Mesenteric fat pad (tissue), 1 donor: ENCODE results near the gene ZNF85. TPM values are rescaled to one million over a fixed set of nuclear protein-coding genes. Genes with fewer than 3 reads are reported as not detected.
"Not testable (repeated sequence)": the region's sequence is repeated elsewhere in the genome, so short reads cannot be mapped to it uniquely, and the experiment has no call there.

Source experiments
- DNase-seq: peaks from one replicate; pipeline ENCODE4 v3.0.0-alpha.2; 2020; ENCODE audit warnings: low spot score
- long read RNA-seq: library from polyadenylated mRNA; unstranded; transcript quantifications from one replicate; pipeline ENCODE4 v2.0.0, GENCODE V29; 2020
- total RNA-seq: library from RNA; stranded (reverse); fragmentation: NEBNext Ultra II Directional; extraction: Animal tissue kit (Norgen Biotek cat#: 25700); gene quantifications from one replicate; pipeline ENCODE4 v1.2.1, GENCODE V29; 2021
- donor health status: DM: yes; HTN: yes; CAD: no.

ZNF85 gene
- total RNA-seq = 2.8 TPM
- long read RNA-seq, partial matches to known transcripts = 0 of 3 reads
- long read RNA-seq, other reads (novel, unspliced or antisense) = 1 of 3 reads

- DNase-seq = peak; percentile 93
Measured at GRCh38 chr19:20923077-20923871, at the start of gene ZNF85. TSS of gene ZNF85 (plus strand) at chr19:20923251. CDS start at chr19:20923401, 150 bp downstream.

GRCh38 chr19:20879501-20879900 lies 43.5 kb upstream of the ZNF85 start:
- no peak for DNase-seq

DNA sequence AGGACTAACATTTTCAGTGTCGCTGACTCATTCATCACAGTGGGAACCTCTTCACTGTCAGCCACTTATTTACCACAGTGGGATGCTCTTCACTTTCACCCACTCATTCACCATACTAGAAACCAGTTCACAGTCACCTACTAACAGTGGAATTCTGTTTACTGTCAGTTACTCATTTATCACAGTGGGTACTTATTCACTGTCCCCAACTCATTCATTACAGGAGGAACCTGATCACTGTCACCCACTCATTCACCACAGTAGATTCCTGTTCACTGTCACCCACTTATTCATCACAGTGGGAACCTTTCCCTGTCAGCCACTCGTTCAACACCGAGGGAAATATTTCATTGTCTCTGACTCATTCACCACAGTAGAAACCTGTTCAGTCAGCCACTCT lies 10.1 kb upstream of the ZNF85 start:
- DNase-seq = no peak

DNA sequence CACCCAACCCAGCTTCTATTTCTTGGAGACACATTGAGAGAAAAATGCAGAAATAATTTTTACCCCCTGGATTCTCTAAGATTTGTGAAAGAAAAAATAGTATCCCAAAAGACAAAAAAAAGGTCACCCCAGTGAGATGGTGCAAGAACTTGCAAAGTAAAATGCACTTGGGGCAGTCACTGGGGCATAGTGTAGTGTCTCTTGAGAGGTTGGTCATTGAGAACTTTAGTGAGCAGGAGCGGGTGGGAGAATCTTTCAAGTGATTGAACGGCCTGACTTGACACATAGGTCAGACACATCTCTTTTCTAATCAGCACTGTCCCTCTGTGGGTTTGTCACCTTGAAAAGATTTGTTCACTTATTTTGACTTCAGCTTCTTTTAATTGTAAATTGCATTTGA lies 2.4 kb downstream of the ZNF85 start:
- no peak for DNase-seq

- DNase-seq = no peak
Measured at GRCh38 chr19:20926796-20927195, 3.7 kb downstream of the ZNF85 start.

DNA sequence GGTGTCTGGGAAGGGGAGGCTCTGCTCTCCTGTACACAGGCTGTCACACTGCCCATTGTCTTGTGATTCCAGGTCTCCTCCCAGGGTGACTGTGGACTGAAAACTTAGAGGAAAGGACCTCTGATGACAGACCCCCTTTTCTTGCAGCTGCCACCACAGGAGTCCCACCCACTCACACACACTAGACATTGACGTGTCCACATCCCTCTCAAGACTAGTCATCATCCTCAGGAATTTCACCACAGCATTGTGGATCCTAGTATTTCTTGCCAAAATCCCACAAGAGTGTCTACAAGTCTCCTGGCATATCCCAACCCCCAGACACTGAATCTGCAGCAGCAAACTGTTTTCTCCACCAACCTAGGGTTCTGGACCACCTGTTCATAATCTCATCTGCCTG lies 5.3 kb downstream of the ZNF85 start:
- no peak for DNase-seq

GRCh38 chr19:20936322-20936947 lies 13.4 kb downstream of the ZNF85 start:
- not testable (repeated sequence) for DNase-seq

DNA sequence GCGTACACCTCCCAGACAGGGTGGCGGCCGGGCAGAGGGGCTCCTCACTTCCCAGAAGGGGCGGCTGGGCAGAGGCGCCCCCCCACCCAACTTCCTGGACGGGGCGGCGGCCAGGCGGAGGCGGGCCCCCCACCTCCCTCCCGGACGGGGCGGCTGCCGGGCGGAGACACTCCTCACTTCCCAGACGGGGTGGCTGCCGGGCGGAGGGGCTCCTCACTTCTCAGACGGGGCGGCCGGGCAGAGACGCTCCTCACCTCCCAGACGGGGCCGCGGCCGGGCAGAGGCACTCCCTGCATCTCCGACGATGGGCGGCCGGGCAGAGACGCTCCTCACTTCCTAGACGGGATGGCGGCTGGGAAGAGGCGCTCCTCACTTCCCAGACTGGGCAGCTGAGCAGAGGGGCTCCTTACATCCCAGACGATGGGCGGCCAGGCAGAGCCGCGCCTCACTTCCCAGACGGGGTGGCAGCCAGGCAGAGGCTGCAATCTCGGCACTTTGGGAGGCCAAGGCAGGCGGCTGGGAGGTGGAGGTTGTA lies 29.6 kb downstream of the ZNF85 start:
- DNase-seq = not testable (repeated sequence)

GRCh38 chr19:20964798-20965197 lies 41.7 kb downstream of the ZNF85 start:
- peak; percentile 72 for DNase-seq

DNA sequence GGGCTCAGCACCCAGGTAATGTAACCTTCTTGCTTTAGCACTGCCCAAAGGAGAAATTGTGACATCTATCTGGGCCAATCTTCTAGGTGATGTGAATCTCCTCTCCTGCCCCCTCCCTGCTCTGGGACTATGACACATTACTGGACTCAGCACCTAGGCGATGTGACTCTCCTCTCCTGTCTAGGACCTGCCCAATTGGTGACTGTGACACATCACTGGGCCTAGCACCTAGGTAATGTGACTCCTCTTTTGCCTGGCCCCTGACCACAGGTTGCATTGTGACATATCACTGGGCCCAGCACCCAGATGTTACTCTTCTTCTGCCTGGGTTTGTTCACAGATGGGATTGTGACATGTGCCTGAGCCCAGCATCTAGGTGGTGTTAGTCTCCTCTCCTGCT lies 45.0 kb downstream of the ZNF85 start:
- no peak for DNase-seq

GRCh38 chr19:20969498-20969897 lies 46.4 kb downstream of the ZNF85 start:
- no peak for DNase-seq

DNA sequence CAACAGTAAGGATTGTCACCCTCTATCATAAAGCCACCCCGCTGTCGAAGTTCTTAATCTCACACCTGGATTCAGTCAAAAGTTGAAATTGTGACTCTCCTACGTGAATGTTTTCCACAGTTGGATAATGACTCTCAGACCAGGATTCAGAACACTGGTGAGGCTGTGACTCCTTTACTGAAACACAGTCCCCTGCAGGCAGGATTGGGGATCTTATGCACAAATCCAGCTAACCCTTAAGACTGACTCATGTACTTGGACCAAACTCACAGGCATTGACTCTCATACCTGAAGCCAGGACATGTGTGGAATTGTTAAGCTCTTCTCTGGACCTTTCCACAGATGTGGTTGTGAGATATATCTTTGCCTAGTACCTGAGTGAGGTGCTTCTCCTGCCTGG lies 46.8 kb downstream of the ZNF85 start:
- DNase-seq = no peak

DNA sequence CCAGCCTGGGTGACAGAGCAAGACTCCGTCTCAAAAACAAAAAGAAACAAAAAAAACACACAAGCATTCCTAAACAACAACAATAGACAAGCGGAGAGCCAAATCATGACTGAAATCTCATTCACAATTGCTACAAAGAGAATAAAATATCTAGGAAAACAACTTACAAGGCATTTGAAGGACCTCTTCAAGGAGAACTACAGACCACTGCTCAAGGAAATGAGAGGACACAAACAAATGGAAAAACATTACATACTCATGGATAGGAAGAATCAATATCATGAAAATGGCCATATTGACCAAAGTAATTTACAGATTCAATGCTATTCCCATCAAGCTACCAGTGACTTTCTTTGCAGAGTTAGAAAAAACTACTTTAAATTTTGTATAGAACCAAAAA lies 69.7 kb downstream of the ZNF85 start:
- not testable (repeated sequence) for DNase-seq

DNA sequence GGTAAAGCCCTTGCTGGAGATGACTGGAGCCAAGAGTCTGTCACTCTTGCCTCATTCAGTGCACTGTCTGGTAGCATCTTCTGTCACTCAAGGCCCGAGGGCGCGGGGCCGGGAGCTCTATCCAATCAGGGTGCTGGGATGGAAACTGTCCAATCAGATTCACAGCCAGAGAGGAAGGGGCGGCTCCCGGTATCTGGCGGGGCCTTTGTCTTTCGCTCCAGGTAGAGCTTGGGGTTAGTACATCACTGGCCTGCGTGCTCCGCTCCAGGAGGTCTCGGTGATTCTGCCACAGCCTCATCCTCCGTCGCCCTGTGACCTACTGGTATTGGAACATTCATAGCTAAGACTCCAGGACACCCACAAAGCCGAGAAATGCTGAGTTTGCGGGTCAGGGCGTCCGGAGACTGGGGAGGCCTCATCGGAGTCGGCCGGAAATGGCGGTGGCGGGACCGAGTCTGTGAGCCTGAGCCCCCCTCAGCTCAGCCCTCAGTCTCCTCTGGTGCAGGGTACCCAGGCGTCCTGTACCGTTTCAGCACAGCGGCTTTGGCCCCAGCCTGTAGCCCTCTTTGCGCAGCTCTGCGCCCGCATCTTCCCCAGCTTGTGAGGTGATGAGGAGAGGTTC lies 76.8 kb downstream of the ZNF85 start:
- DNase-seq = no peak

Other genes starting within 250 kb of the ZNF85 start
- gene ZNF66, start 146.9 kb upstream of the ZNF85 start, total RNA-seq = 4.2 TPM
- gene ZNF430, start 97.4 kb downstream of the ZNF85 start, total RNA-seq = 8.1 TPM
- 4.7 TPM for gene ZNF714, start 159.0 kb downstream of the ZNF85 start, total RNA-seq
- gene ZNF431, start 218.8 kb downstream of the ZNF85 start, total RNA-seq = 9.7 TPM